Activated naive CD4-positive, alpha-beta T cell treated with anti-CD3 and anti-CD28 coated beads, Interleukin-2, amount 50 U/mL, for 16 hours (primary cell): Measurements from ENCODE around the gene USO1.
"Not testable (repeated sequence)": the region's sequence is repeated elsewhere in the genome, so short reads cannot be mapped to it uniquely, and the experiment has no call there.

Source experiments
- DNase-seq: peaks from one replicate; pipeline ENCODE4 v3.0.0-alpha.2; 2020

Gene USO1

GRCh38 chr4:75844151-75844662 lies 119.8 kb downstream of the USO1 start:
- no peak for DNase-seq

GRCh38 chr4:75845992-75846391 lies 121.6 kb downstream of the USO1 start:
- no peak for DNase-seq

GRCh38 chr4:75848171-75848760 lies 123.9 kb downstream of the USO1 start:
- not testable (repeated sequence) for DNase-seq

- DNase-seq, result no peak
These were observed 124.5 kb downstream of the USO1 start for GRCh38 chr4:75848891-75849290.

GRCh38 chr4:75849461-75849860 lies 125.1 kb downstream of the USO1 start:
- DNase-seq, result no peak

- DNase-seq, result no peak
These were observed 134.3 kb downstream of the USO1 start for GRCh38 chr4:75858721-75859120.

GRCh38 chr4:75860606-75861005 lies 136.2 kb downstream of the USO1 start:
- DNase-seq, result no peak
